Erythroblast (primary cell): ENCODE measurements around the gene MRPL42.

Experiments
- GATA1 ChIP-seq: IDR thresholded peaks from 2 replicates; pipeline ENCODE4 v1.6.1; 2011; ENCODE audit warnings: low read depth, mild to moderate bottlenecking, control low read depth, low read length, moderate library complexity
- POLR2A ChIP-seq: IDR thresholded peaks from 2 replicates; pipeline ENCODE4 v1.6.1; 2011; ENCODE audit warnings: mild to moderate bottlenecking, low read length

GRCh38 chr12:93526786-93527428 lies 59.6 kb downstream of the MRPL42 start:
- TF ChIP-seq POLR2A (no peak), GATA1 (no peak)
